Suppressor macrophage treated with lipopolysaccharide for 1 hour (primary cell): ENCODE measurements around the gene OR12D1.
"Not testable (repeated sequence)": the region's sequence is repeated elsewhere in the genome, so short reads cannot be mapped to it uniquely, and the experiment has no call there.

Source experiments
- DNase-seq, 3 donors: peaks; one replicate each; pipeline ENCODE4 v3.0.0-alpha.2; 2020 to 2022

The OR12D1 gene

DNA sequence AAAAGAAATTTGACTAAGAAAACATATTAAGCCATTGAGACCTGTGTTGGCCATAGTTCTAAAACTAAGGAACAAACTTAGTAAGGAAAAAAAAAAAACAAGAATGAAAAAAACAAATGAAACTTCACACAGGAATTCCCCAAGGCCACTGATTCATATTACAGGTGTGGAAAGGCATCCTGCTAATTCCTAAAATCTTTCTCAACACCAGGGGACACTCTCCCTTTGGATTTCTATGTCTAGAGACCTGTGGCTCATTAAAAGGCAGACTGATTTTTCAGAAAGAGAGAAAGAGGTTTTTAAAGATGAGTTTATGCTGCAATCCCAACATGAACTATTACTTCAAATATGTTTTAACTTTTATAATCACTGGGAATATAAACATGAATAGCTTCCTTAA is at the start of gene OR12D1:
OR12D1 (plus strand) TSS at position 341 of the 400 bp plus-strand sequence.
- DNase-seq: no peak

DNA sequence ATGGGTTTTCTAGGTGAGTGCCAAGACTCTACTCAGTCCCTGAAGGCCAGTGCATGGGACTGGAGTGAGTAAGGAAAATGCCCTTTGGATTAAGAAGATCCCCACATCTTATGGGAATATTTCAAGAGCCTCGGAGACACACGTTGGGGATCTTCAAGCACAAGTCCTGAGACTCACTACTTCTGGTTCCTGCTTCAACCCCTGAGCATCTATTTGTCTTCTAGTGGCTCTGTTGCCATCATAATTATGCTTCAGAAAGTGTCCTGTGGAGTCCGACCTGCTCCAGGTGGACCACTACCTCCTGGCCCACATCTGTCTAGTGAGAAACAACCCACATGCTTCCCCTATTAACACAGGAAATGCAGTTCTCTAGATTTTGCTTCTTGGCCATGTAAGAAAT is 46.0 kb upstream of the OR12D1 start, which contains the start of gene OR5V1:
OR5V1 (minus strand) TSS at position 101 of the 400 bp plus-strand sequence. CDS start 12,670 bp downstream, outside the sequence.
- no peak for DNase-seq

DNA sequence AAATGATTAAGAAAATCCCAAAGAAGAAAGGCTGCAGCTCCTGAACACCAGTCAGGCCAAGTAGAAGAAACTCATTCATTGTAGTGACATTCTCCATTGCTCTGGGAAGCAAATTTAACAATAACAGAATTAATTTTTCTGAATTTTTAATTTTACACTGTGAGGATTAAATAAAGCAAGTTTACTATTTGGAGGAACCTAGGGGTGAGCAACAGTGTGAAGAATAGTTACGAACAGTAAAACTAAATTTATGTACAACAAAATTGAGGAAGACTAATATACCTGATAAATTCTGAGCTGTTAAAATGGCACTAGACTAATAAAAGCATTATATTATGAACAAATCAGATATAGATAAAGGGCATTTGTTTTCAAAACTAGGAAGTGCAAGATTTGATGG is 39.5 kb upstream of the OR12D1 start, which contains the start of gene OR12D3:
OR12D3 (minus strand) TSS at position 101 of the 400 bp plus-strand sequence; CDS start at position 97, 4 bp downstream.
- no peak for DNase-seq

DNA sequence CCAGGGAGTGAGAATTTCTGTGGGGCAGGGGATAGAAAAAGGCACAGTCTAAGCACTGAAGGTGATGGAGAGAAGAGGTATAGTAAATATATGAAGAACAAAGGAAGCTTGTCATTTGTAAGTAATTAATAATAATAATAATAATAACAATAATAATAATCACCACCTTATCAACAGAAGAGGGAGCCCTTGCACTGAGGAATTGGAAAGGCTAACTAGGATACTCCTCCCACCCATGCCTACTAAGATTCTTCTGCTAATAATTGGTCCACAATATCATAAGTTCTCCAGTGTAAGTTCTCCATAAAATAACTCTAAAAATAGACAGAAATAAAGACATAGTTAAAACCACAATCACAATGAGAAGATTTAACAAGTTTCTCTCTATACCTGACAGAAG is 38.7 kb upstream of the OR12D1 start:
- DNase-seq: peak; percentile 20 to 22 (median 20)

DNA sequence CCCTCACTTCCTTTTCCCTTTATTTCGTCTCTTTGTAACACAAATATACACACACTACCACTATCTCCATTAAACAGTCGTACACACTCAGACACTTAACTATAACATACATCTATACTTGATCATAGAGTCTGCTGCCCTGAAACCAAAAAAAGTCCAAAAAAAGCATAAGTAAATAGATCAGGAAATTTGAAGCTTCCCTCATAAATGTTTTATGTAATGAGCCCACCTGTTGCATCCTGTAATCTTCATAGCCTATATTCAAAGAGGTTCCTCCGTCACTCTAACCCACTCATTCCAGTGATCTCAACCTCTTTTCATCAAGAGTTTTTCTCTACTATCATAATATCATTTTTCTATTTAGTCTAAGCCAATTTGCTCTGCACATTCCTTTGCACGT is 26.2 kb upstream of the OR12D1 start:
- no peak for DNase-seq

DNA sequence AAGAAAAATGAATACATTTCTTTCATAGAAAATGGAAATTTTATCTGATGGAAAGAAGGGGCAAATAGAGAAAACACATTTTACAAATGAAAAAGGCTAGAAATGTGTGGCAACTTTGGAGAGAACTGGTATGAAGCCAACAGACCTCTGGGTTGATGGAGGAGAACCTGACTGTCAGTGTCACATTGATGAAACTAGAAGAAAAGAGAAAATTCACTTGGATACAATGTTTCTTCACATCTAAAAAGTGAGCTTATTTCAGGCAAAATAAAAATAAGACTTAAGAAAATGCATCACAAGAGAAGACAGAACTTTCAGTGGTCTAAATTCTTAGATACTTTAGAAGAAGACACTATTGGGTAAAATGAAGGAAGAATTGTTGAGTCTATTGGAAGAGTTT is 19.4 kb upstream of the OR12D1 start, which contains the start of gene OR12D2:
OR12D2 (plus strand) TSS at position 301 of the 400 bp plus-strand sequence. CDS start 1,069 bp downstream, outside the sequence.
- DNase-seq: no peak

DNA sequence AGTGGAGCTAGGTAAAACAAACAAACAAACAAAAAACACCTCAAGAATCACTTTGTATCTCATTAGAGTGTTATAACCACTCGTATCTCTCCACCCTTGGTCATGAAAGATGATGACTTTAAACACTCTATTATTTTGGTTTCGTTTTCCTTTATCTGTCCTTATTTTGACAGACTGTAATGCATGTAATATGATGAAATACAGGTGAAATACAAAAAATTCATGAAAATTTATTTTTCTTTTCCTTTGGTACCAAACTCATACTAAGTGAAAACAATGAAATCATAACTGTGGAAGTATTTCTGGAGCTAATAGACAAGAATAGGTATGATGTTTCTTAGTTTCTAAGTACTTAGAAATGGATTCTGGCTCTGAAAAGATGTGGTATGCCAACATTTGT is 15.2 kb upstream of the OR12D1 start:
- no peak for DNase-seq

DNA sequence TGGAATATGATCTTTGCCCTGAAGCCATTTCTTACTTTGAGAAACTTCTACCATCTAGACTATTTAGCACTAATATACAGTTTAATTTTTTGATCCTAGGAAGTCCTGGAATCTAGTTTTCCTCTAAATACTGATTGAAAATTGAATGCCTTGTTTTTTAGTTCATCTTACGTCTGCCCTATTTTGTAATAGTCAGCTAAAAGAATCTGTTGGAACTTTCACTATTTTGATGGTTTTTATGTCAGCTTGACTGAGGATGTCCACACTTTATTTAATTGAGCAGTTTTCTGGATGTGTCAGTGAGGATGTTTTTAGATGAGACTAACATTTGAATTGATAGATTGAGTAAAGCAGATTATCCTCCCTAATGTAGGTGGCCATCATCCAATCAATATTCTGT is 10.9 kb upstream of the OR12D1 start:
- no peak for DNase-seq

DNA sequence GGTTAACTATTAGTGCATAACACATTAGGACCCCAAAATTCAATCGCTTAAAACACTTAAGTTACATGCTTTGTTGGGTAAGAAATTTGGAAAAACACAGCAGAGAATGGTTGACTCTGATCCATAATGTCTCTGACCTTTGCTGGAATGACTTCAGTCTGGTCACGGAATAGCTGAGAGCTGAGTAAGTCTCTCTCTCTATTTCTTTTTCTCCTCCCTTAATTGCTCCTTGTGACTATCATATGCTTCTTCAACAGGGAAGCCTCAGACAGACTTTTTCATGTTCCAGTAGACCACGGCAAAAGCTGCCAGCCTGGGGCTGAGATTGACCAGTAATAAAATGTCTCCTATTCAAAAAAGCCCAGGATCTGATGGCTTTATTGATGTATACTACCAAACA is 4.8 kb downstream of the OR12D1 start:
- no peak for DNase-seq

DNA sequence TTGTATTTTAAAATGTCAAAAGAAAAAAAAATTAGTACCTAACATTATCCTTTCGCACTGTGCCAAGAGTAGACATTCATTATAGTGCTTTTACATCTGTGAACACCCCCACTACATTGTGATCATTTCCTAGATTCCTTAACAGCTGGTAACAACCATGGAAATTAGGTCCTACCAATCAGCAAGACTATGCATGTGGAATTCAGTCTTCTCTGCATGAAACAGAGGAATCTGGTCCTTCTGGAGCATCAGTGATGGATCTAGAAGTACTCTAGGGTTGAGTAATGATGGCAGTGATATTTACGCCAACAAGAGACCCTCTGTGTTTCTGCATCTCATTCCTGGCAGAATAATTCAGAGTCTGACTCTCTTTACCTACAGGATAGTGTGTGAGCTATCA is 9.4 kb downstream of the OR12D1 start:
- no peak for DNase-seq

DNA sequence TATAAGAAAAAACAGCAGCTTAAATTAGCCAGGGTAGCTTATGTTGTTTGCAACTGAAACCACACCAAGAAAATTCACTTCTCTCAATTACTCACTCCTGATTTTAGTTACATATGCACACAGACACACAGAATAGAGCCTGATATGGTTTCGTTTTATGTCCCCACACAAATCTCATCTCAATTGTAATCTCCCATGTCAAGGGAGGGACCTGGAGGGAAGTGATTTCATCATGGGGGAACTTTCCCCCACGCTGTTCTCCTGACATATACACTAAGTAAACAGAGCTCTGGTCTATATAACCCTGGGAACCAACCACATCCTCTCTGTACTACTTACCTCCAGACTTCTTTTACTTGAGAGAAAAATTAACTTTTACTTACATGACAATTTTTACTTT is 9.8 kb downstream of the OR12D1 start:
- no peak for DNase-seq

DNA sequence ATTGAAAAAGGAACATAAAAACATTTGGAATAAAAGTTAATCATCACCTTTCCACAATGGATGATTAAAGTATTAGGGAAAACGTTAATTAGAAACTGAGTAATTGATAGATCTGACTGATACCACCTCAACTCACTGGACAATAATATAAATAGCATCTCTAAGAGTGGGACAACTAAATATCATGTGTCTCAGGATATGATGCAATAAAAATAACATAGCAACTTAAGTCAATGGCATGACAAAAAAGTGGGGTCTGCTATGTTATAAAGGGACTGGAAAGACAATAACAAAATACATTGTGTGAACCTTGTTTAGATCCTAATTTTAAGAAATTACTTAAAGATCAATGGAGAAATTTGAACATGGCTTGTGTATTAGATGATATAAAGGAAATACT is 10.3 kb downstream of the OR12D1 start:
- no peak for DNase-seq

DNA sequence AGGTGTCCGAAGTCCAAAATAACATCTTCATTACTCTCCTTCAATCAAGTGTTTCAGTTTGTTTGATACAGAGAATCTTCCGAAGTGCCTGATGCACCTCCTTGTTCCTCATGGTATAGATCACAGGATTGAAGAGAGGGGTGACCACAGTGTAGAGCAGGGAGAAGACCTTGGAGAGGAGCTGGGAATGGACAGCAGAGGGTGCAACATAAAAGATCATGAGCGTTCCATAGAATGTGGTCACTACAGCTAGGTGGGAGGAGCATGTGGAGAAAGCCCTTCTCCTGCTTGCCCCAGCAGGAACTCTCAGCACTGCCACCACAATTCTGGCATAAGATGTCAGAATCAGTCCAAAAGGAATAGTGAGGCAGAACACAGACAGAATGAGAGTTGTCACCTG is 11.9 kb downstream of the OR12D1 start:
- no peak for DNase-seq

DNA sequence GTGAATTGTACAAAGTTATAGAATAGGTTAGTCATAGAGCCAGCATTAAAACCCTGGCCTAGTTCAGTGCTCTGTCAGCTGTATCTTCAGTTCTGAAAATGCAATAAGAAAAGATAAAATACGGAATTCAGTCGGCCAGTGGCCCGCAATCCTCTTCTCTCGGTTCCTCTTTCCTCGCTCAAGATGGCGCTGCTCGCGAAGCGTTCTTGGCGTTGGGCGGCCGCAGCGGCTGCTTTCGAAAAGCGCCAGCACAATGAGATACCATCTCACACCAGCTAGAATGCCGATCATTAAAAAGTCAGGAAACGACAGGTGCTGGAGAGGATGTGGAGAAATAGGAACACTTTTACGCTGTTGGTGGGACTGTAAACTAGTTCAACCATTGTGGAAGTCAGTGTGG is 22.0 kb downstream of the OR12D1 start:
- not testable (repeated sequence) for DNase-seq

DNA sequence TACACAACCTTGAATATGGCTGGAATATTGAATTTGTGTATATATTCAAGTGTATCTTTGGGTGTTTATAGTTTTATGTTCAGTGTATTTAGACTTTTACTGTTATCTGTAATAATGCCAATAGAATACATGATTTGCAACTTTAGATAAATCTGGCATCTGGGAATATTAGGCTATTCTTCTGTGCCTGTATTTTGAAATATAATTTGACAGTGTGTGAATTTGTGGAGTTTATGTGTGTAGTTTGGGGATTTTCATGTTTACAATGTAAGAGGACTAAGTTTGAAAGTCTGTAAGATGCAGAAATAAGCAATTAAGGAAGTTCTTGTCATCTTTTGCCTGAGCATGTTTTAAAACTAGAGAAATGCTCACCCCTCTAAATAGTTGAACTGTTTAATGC is 24.3 kb downstream of the OR12D1 start, which contains the start of gene OR10C1:
OR10C1 (plus strand) TSS at position 301 of the 400 bp plus-strand sequence. CDS start 710 bp downstream, outside the sequence.
- DNase-seq: no peak

DNA sequence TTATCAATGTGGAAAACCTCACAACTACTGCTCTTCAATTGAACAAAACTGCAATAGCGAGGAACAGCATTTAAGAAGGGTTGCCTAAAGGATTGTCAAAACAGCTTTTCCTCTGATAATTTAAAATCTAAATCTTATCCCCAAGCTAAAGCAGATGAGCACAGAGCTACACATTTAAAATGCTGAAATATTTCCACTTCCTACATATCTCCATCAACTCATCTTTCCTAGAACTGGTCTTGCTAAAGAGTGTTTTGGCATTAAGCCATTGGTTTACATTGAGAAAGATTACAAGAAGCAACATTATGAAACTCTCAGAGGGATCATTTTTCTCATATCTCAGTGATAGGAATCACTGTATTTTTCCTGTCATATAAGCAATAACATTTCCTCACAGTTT is 28.0 kb downstream of the OR12D1 start:
- DNase-seq: no peak

DNA sequence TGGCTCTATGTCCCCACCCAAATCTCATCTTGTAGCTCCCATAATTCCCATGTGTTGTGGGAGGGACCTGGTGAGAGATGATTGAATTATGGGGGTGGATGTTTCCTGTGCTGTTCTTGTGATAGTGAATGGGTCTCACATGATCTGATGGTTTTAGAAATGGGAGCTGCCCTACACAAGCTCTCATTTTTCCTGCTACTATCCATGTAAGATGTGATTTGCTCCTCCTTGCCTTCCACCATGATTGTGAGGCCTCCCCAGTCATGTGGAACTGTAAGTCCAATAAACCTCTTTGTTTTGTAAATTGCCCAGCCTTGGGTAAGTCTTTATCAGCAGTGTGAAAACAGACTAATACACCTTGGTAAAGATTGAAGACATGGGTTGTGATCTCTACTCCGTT is 29.3 kb downstream of the OR12D1 start:
- DNase-seq: not testable (repeated sequence)

DNA sequence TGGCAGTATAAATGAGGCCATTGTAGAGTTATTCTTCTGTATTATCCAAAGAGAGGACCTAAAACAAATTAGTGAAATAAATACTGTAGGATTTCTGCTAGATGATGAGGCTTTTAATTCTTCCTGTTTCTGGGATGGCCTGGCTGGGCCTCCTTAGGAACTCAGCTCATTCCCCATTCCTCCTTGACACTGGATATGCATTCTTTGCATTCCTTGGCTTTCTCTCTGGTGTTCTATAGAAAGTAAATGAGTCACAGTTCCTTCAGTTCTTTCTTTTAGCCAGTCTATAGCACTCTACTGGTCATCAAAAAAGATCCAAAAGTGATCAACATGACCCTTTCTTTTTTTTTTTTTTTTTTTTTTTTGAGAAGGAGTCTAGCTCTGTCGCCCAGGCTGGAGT is 32.9 kb downstream of the OR12D1 start:
- DNase-seq: no peak

DNA sequence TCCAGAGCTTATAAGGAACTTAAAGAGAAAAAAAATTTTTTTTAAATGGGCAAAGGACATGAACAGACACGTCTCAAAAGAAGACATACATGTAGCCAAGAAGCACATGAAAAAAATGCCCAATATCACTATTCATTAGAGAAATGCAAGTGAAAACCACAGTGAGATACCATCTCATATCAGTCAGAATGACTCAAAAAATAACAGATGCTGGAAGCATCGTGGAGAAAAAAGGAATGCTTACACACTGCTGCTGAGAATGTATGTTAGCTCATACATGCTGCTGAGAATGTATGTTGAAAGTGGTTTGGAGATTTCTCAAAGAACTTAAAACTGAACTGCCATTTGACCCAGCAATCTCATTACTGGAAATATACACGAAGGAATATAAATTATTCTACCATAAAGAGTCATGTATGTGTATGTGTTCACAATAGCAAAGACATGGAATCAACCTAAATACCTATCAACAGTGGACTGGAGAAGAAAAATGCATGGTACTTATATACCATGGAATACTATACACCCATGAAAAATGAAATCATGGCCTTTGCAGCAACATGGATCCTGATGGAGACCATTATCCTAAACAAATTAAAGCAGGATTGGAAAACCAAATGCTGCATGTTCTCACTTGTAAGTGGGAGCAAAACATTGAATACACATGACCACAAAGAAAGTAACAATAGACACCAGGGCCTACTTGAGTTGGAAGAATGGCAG is 36.9 kb downstream of the OR12D1 start:
- DNase-seq: no peak

DNA sequence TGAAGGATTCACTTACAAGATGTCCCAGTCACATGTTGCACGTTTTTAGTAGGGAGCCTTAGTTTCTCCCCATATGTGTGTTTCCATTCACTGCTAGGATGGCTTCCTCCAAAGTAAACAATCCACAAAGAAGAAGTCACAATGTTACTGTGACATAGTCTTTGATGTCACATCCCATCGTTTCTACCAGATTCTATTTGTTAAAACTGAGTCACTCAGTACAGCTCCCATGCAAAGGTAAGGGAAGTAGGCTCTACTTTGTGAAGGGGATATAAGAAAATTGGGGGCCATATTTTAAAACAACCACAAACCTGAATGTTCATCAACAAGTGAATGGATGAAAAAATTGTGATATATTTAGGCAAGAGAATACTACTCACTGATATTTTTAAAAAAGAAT is 42.2 kb downstream of the OR12D1 start, which contains the start of the genes OR11A1 and OR2H1:
OR11A1 (minus strand) TSS at position 101 of the 400 bp plus-strand sequence. CDS start 29,430 bp downstream, outside the sequence.
OR2H1 (plus strand) TSS at position 185 of the 400 bp plus-strand sequence. CDS start 4,615 bp downstream, outside the sequence.
- DNase-seq: no peak

DNA sequence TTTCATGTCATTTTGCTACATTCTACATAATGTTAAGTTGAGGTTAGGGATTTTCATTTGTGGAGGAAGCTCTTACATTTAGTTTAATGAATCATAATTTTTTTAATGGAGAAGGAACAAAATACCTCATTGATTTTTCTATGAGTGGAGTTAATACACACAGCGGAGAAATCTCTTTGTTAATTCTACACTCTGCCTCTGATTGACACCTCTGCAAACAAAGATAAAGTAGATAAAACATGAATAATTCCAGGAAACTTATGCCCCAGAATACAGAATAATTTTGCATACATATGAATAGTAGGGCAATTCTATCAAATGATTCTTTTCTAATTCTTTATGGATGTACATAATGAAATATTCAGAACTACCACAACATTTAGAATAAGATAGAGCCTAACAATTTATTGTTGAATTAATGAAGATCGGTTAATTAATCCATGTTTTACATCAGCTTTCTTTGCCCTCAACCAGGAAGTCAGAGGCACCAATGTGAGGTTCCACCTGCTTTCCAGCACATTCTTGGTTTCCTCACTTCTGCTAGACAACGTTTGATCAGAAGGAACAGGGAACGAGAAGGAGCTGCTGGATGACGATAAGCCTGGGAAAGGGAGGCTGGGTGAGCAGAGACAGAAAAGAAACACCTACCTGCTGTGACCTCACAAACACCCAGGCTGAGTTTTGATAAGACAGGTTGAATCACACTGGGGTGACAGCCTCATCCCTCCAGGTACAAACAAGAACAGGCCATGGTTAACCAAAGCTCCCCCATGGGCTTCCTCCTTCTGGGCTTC is 46.5 kb downstream of the OR12D1 start:
- no peak for DNase-seq

DNA sequence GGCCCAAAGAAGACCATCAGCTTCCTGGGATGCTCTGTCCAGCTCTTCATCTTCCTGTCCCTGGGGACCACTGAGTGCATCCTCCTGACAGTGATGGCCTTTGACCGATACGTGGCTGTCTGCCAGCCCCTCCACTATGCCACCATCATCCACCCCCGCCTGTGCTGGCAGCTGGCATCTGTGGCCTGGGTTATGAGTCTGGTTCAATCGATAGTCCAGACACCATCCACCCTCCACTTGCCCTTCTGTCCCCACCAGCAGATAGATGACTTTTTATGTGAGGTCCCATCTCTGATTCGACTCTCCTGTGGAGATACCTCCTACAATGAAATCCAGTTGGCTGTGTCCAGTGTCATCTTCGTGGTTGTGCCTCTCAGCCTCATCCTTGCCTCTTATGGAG is 47.3 kb downstream of the OR12D1 start:
- DNase-seq: no peak

DNA sequence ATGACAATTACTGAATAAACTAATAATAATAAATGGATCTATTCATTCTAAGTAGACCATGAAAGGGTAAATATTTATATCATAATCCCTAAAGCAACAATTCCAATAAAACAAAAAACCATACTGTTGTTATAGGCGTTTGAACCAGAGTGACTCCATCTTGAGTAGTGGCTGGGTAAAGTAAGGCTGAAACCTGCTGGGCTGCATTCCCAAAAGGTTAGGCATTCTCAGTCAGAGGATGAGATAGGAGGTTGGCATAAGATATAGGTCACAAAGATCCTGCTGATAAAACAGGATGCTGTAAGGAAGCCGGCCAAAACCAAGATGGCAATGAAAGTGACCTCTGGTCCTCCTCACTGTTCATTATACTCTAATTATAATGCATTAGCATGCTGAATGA is 50.6 kb downstream of the OR12D1 start:
- DNase-seq: no peak

DNA sequence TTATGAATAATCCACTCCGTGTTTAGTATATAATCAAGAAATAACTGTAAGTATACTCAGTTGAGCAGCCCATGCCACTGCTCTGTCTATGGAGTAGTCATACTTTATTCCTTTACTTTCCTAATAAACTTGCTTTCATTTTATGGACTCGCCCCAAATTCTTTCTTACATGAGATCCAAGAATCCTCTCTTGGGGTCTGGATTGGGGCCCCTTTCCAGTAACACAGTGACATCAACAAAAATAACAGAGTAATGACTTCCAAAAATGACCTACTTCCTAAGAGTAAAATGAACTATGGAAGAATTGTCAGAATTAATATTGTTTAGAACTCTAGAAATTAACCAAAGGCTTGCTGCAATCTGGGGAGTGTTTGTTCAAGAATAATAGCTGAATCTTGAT is 51.1 kb downstream of the OR12D1 start:
- DNase-seq: no peak
